ENCODE data around the gene FAM187B. TPM values are rescaled to one million over a fixed set of nuclear protein-coding genes. Genes with fewer than 3 reads are reported as not detected.
A peak's percentile ranks its signal among the peaks of the same experiment; 100 is the strongest.

Gene FAM187B
- total and polyA plus RNA-seq, 12 donors: 0.06 to 0.48 (median 0.16) TPM; not detected in 8

DNA sequence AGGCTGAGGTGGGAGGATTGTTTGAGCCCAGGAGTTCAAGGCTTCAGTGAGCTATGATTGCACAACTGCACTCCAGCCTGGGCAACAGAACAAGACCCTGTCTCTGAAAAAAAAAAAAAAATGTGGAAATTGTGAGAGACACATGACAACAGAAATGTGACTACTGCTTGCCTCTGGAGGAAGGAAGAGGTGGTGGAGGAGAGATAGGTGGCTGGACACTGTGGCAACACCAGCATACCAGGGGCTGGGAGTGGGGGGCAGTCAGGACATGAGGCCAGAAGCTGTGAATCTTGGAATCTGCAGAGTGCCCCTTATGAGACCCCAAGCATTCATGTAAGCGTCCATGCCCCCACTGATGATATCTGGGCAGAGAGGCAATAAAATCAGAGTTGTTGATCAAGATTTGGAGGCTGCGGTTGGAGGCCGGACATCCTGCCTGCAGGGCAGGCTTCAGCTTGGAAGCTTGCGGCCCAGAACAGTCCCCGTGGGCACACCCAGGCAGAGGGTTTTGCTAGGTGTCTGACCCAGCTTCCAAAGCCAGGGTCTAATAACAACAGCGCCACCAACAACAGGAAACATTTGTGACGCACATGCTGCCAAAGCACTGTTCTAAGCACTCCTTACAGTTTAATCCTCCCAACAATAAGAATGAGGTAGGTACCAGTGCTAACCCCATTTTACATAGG is 16.9 kb downstream of the FAM187B start:
- no peak for TF ChIP-seq POLR2A (IDR thresholded peaks at IDR 0.05)
- TF ChIP-seq, protein P1, sequence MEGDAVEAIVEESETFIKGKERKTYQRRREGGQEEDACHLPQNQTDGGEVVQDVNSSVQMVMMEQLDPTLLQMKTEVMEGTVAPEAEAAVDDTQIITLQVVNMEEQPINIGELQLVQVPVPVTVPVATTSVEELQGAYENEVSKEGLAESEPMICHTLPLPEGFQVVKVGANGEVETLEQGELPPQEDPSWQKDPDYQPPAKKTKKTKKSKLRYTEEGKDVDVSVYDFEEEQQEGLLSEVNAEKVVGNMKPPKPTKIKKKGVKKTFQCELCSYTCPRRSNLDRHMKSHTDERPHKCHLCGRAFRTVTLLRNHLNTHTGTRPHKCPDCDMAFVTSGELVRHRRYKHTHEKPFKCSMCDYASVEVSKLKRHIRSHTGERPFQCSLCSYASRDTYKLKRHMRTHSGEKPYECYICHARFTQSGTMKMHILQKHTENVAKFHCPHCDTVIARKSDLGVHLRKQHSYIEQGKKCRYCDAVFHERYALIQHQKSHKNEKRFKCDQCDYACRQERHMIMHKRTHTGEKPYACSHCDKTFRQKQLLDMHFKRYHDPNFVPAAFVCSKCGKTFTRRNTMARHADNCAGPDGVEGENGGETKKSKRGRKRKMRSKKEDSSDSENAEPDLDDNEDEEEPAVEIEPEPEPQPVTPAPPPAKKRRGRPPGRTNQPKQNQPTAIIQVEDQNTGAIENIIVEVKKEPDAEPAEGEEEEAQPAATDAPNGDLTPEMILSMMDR (IDR thresholded peaks at IDR 0.05): no peak
- Histone ChIP-seq H3K4me3 (no peak overlapping the region), H3K9me3 (replicated peaks in 1 of 3) (no peaks in the 10 kb centered on the region), H3K27me3 (no peaks in the 10 kb centered on the region), H3K27ac (peak overlapping the region; percentile 8 to 78 (median 33)), H3K4me1 (replicated peaks in 1 of 2) (peaks cover 17 to 47% of the 10 kb centered on the region in 2 donors), H3K36me3 (replicated peaks in 1 of 2) (no peaks in the 10 kb centered on the region)
- DNase-seq: peak; percentile 34 to 65 (median 50)
- WGBS, 4 donors: 66 to 88% (median 71%) methylated on average over 6 to 7 of the region's 7 CpGs
- intact Hi-C loops (cut with DNase I): no loop called here

DNA sequence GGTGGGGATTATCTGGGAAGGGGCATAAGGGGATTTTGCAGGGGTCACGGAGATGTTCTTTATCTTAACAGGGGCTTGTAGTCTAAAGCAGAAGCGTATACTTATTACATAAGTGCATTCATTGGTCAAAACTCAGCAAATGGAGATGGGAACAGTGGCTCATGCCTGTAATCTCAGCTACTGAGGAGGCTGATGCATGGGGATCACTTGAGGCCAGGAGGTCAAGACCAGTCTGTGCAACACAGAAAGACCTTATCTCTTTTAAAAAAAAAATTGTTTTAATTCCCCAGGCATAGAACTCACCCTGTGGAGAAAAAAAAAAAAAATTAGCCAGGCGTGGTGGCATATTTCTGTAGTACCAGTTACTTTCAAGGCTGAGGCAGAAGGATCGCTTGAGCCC is 18.9 kb downstream of the FAM187B start:
- WGBS, 4 donors: 35 to 41% (median 38%) methylated on average over 4 of the region's 4 CpGs
- Histone ChIP-seq H3K27ac (peak overlapping the region in 3 of 5 donors; percentile 5 to 62 (median 36)), H3K9me3 (replicated peaks in 1 of 3) (no peaks in the 10 kb centered on the region), H3K27me3 (no peaks in the 10 kb centered on the region), H3K4me1 (replicated peaks in 1 of 2) (peaks cover 17 to 47% of the 10 kb centered on the region in 2 donors), H3K36me3 (replicated peaks in 1 of 2) (no peaks in the 10 kb centered on the region), H3K4me3 (no peak overlapping the region)
- peak in 5 of 7 donors; percentile 60 to 79 (median 70) for DNase-seq
- intact Hi-C loops (cut with DNase I): no loop called here
- TF ChIP-seq, protein P1 (IDR thresholded peaks at IDR 0.05): no peak
- TF ChIP-seq POLR2A (IDR thresholded peaks at IDR 0.05): no peak

DNA sequence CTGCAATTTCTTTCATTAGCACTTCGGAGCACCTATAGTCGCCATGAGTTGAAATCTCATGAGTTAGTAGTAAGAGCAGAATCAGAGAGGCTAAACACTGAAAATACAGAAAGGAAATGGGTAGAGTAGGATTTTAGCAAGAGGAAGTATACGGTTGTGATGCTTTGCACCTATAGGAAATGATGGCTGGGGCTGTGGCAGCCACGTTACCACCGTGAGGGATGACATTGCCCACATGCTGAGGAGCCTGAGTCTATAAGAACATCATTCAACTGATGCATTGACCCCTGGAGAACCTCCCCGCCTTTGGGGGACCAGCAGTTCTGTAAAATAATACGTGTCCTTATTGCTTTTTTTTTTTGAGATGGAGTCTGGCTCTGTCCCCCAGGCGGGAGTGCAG is 20.4 kb downstream of the FAM187B start:
- no peaks in the 10 kb centered on the region for H3K9me3 ChIP-seq (replicated peaks in 1 of 3)

GRCh38 chr19:35207391-35207871 is 21.1 kb downstream of the FAM187B start:
- 64 to 71% (median 67%) methylated on average over 8 of the region's 8 CpGs for whole genome bisulfite sequencing, 4 donors
- no peaks in the 10 kb centered on the region for H3K36me3 ChIP-seq (replicated peaks in 1 of 2)
- DNase-seq: peak in 3 of 7 donors; percentile 28 to 45 (median 37)
- no peaks in the 10 kb centered on the region for H3K9me3 ChIP-seq (replicated peaks in 1 of 3)
- H3K27me3 ChIP-seq: no peaks in the 10 kb centered on the region
- peaks cover 0 to 27% of the 10 kb centered on the region in 2 donors for H3K4me1 ChIP-seq (replicated peaks in 1 of 2)
- intact Hi-C loops (cut with DNase I): no loop called here
- no peak overlapping the region for H3K4me3 ChIP-seq
- TF ChIP-seq POLR2A (IDR thresholded peaks at IDR 0.05): no peak
- TF ChIP-seq, protein P1 (IDR thresholded peaks at IDR 0.05): no peak
- no peak overlapping the region for H3K27ac ChIP-seq

More for the DNA sequence above, 20.4 kb downstream of the FAM187B start:
- H3K27ac ChIP-seq: no peak overlapping the region
- WGBS, 4 donors: 87 to 92% (median 89%) methylated on average over 8 of the region's 8 CpGs
- H3K27me3 ChIP-seq: no peaks in the 10 kb centered on the region
- H3K4me1 ChIP-seq (replicated peaks in 1 of 2): peaks cover 5 to 33% of the 10 kb centered on the region in 2 donors
- DNase-seq: peak in 1 of 7 donors; percentile 27
- no peak for TF ChIP-seq POLR2A (IDR thresholded peaks at IDR 0.05)
- TF ChIP-seq, protein P1 (IDR thresholded peaks at IDR 0.05): no peak
- H3K4me3 ChIP-seq: no peak overlapping the region
- H3K36me3 ChIP-seq (replicated peaks in 1 of 2): no peaks in the 10 kb centered on the region
- intact Hi-C loops (cut with DNase I): no loop called here
